ENCODE results near the gene GSG1L.

The GSG1L gene

GRCh38 chr16:27841061-27841801, 222.3 kb downstream of the GSG1L start:
- DNase-seq = no peak

- no peak for DNase-seq
These were observed 223.0 kb downstream of the GSG1L start for GRCh38 chr16:27840311-27841060.

GRCh38 chr16:27839419-27839818, 224.1 kb downstream of the GSG1L start:
- DNase-seq = no peak

GRCh38 chr16:27838536-27839175, 224.9 kb downstream of the GSG1L start:
- DNase-seq = no peak

- no peak for DNase-seq
These were observed 233.5 kb downstream of the GSG1L start for GRCh38 chr16:27829975-27830374.

- no peak for DNase-seq
These were observed 234.8 kb downstream of the GSG1L start for GRCh38 chr16:27828671-27829070.

GRCh38 chr16:27827765-27828164, 235.7 kb downstream of the GSG1L start:
- DNase-seq = no peak

GRCh38 chr16:27826893-27827289, 236.6 kb downstream of the GSG1L start:
- no peak for DNase-seq

GRCh38 chr16:27826081-27826892, 237.2 kb downstream of the GSG1L start:
- no peak for DNase-seq

- no peak for DNase-seq
These were observed 238.7 kb downstream of the GSG1L start for GRCh38 chr16:27824786-27825185.

GRCh38 chr16:27824006-27824405, 239.5 kb downstream of the GSG1L start:
- DNase-seq = no peak

GRCh38 chr16:27823421-27823820, 240.1 kb downstream of the GSG1L start:
- DNase-seq = no peak

- DNase-seq = no peak
These were observed 240.5 kb downstream of the GSG1L start for GRCh38 chr16:27822996-27823395.

- no peak for DNase-seq
These were observed 241.0 kb downstream of the GSG1L start for GRCh38 chr16:27822529-27822928.

GRCh38 chr16:27820646-27821345, 242.7 kb downstream of the GSG1L start:
- no peak for DNase-seq

GRCh38 chr16:27819881-27820610, 243.5 kb downstream of the GSG1L start:
- no peak for DNase-seq

- DNase-seq = no peak
These were observed 244.2 kb downstream of the GSG1L start for GRCh38 chr16:27819356-27819755.

- DNase-seq = no peak
These were observed 245.3 kb downstream of the GSG1L start for GRCh38 chr16:27818246-27818645.

GRCh38 chr16:27817038-27817437, 246.5 kb downstream of the GSG1L start:
- no peak for DNase-seq

- no peak for DNase-seq
These were observed 247.0 kb downstream of the GSG1L start for GRCh38 chr16:27816561-27816960.

- no peak for DNase-seq
These were observed 249.9 kb downstream of the GSG1L start for GRCh38 chr16:27813591-27813990.

- DNase-seq = no peak
These were observed 251.6 kb downstream of the GSG1L start for GRCh38 chr16:27811881-27812280.
